CD4-positive, alpha-beta memory T cell (primary cell): ENCODE data around the gene MLF2. TPM values are rescaled to one million over a fixed set of nuclear protein-coding genes. Genes with fewer than 3 reads are reported as not detected.
A peak's percentile ranks its signal among the peaks of the same experiment; 100 is the strongest.

ENCODE experiments used
- CTCF ChIA-PET: fragments of 350-600 bp; sonication (Branson Sonifier 250); formaldehyde crosslinking; loops from one replicate; lab custom pipeline; 2021; ENCODE audit warnings: inconsistent platforms; ENCODE audit not compliant: partially characterized antibody; lab: Charles Lee
- POLR2A ChIA-PET: fragments of 350-600 bp; sonication (Branson Sonifier 250); formaldehyde crosslinking; loops from one replicate; lab custom pipeline; 2021; ENCODE audit not compliant: partially characterized antibody; lab: Charles Lee
- DNase-seq, 5 donors: peaks; one replicate each; pipeline versions ENCODE4 v3.0.0 to v3.0.0-alpha.2; 2020 to 2022; ENCODE audit warnings: mixed read lengths in 1 of 5
- H3K27ac ChIP-seq: one replicate; pipeline ENCODE4 v1.7.0; 2013; ENCODE audit warnings: low read depth, low read length
- H3K27me3 ChIP-seq: 2 replicates; pipeline ENCODE4 v1.7.0; 2013; ENCODE audit warnings: mild to moderate bottlenecking, low read length, moderate library complexity; ENCODE audit not compliant: insufficient read depth
- H3K36me3 ChIP-seq: 2 replicates; pipeline ENCODE4 v1.7.0; 2013; ENCODE audit warnings: mild to moderate bottlenecking, low read length, moderate library complexity; ENCODE audit not compliant: insufficient read depth
- H3K4me1 ChIP-seq: 2 replicates; pipeline ENCODE4 v1.7.0; 2013; ENCODE audit warnings: mild to moderate bottlenecking, low read length, moderate library complexity; ENCODE audit not compliant: insufficient read depth
- H3K4me3 ChIP-seq, 2 donors: one replicate each; pipeline ENCODE4 v1.7.0; 2013; ENCODE audit warnings: low read length in 2 of 2, mild to moderate bottlenecking in 1 of 2
- H3K9me3 ChIP-seq, 2 donors: one replicate each; pipeline ENCODE4 v1.7.0; 2013; ENCODE audit warnings: low read length in 2 of 2, control low read depth in 1 of 2; ENCODE audit not compliant: control insufficient read depth in 1 of 2
- H3K27ac Mint-ChIP-seq, 7 donors: one replicate each; pipeline ENCODE4 v1.8.0; 2020 to 2021; ENCODE audit warnings: mixed read lengths in 7 of 7, mild to moderate bottlenecking in 6 of 7, inconsistent platforms in 3 of 7, moderate library complexity in 3 of 7
- H3K27me3 Mint-ChIP-seq, 2 donors: one replicate each; pipeline ENCODE4 v1.8.0; 2020 to 2021; ENCODE audit warnings: mixed read lengths in 2 of 2
- H3K36me3 Mint-ChIP-seq, 2 donors: one replicate each; pipeline ENCODE4 v1.8.0; 2020 to 2021; ENCODE audit warnings: mixed read lengths in 2 of 2, inconsistent platforms in 1 of 2, mild to moderate bottlenecking in 1 of 2
- H3K4me1 Mint-ChIP-seq, 4 donors: one replicate each; pipeline ENCODE4 v1.8.0; 2020 to 2021; ENCODE audit warnings: mixed read lengths in 4 of 4, mild to moderate bottlenecking in 1 of 4
- H3K4me3 Mint-ChIP-seq, 8 donors: one replicate each; pipeline ENCODE4 v1.8.0; 2020 to 2021; ENCODE audit warnings: mixed read lengths in 8 of 8, mild to moderate bottlenecking in 7 of 8, moderate library complexity in 6 of 8, inconsistent platforms in 3 of 8
- H3K9me3 Mint-ChIP-seq, 8 donors: one replicate each; pipeline ENCODE4 v1.8.0; 2020 to 2021; ENCODE audit warnings: mixed read lengths in 8 of 8, mild to moderate bottlenecking in 5 of 8, inconsistent platforms in 3 of 8, moderate library complexity in 1 of 8
- intact Hi-C: fragments of 100-400 bp; cut with micrococcal nuclease; formaldehyde crosslinking; loops from one replicate; pipeline ENCODE4 v1.15.1; 2023
- polyA plus RNA-seq, 2 donors: library from polyadenylated mRNA; unstranded; fragments of 300-500 nt; fragmentation: Illumina TruSeq; gene quantifications; one replicate each; pipeline ENCODE4 v1.2.3, GENCODE V29; 2021
- total RNA-seq, 2 experiments: library from RNA; stranded (reverse); gene quantifications; one replicate each; pipeline ENCODE4 v1.2.3, GENCODE V29; 2021

Gene MLF2
- total and polyA plus RNA-seq, 4 experiments from 2014 or later: 79.8 to 130 (median 95.7) TPM

DNA sequence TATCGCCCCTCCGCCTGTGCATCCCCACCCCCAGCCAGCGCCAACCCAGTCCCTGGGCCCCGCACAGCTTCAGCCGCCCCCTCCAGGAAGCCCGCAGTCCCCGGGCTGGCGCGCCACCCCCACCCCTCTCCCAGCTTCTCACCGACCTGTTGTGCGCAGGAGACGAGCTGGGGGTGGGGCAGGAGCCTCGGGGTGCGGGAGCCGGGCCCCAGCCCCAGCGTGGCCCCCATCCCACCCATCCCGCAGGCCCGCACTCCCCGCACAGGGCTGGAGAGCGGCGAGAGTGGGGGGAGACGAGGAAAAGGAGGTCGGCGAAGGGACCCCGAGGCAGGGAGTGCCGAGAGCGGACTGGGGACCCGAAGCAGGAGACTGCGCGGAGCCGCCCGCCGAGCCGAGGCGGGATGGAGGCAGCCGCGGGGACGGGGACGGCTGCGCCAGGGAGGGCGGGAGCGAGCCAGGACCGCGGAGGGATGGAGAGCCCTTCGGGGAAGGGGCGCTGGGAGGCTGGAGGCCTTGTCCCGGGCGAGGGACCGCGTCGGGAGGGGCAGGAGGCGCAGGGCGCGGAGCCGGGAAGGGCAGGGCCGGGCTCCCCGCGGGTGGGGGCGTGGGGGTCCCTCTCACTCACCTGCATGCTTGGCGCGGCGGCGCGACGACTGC is 52.8 kb downstream of the MLF2 start:
- H3K9me3 ChIP-seq: no peaks in the 10 kb centered on the region
- no peak for DNase-seq
- H3K9me3 Mint-ChIP-seq: no peaks in the 10 kb centered on the region
- H3K4me3 ChIP-seq: no peak overlapping the region
- H3K4me1 ChIP-seq: peaks cover 18% of the 10 kb centered on the region
- POLR2A ChIA-PET: interaction anchor here (0.8 to 3.1 kb wide), 4 partner anchors 11 to 152 kb away, joined by 3 to 25 read pairs (median 6); partner anchors contain the start of genes COPS7A, USP5 and ZNF384
- peaks cover 33 to 40% of the 10 kb centered on the region in 2 donors for H3K27me3 Mint-ChIP-seq
- peak overlapping the region in 4 of 7 donors; percentile 19 to 86 (median 66) for H3K27ac Mint-ChIP-seq
- peaks cover 17 to 37% (median 25%) of the 10 kb centered on the region in 4 donors for H3K4me1 Mint-ChIP-seq
- peak overlapping the region; percentile 41 to 85 (median 74) for H3K4me3 Mint-ChIP-seq
- H3K27ac ChIP-seq: peak overlapping the region; percentile 30
- H3K27me3 ChIP-seq: peaks cover 17% of the 10 kb centered on the region
- H3K36me3 ChIP-seq: no peaks in the 10 kb centered on the region
- intact Hi-C loops: no loop called here
- CTCF ChIA-PET: no interaction called here
- no peaks in the 10 kb centered on the region for H3K36me3 Mint-ChIP-seq

GRCh38 chr12:6699259-6699988 is 53.5 kb downstream of the MLF2 start:
- POLR2A ChIA-PET: interaction anchor here (0.8 to 3.1 kb wide), 4 partner anchors 10 to 153 kb away, joined by 3 to 25 read pairs (median 6); partner anchors contain the start of genes COPS7A, USP5 and ZNF384
- intact Hi-C loops: no loop called here

GRCh38 chr12:6698352-6699046 is 54.4 kb downstream of the MLF2 start:
- H3K4me3 Mint-ChIP-seq: peak overlapping the region in 5 of 8 donors; percentile 33 to 65 (median 57)
- peak overlapping the region in 6 of 7 donors; percentile 48 to 86 (median 62) for H3K27ac Mint-ChIP-seq
- no peaks in the 10 kb centered on the region for H3K9me3 Mint-ChIP-seq
- H3K27me3 Mint-ChIP-seq: peaks cover 26 to 27% of the 10 kb centered on the region in 2 donors
- Histone ChIP-seq H3K9me3 (no peaks in the 10 kb centered on the region), H3K4me1 (peaks cover 18% of the 10 kb centered on the region), H3K27ac (no peak overlapping the region), H3K27me3 (peaks cover 13% of the 10 kb centered on the region), H3K4me3 (no peak overlapping the region), H3K36me3 (no peaks in the 10 kb centered on the region)
- POLR2A ChIA-PET: interaction anchor here (1.5 to 3.1 kb wide), 3 partner anchors 9 to 25 kb away, joined by 3 to 25 read pairs (median 8); partner anchors contain the start of genes COPS7A and ZNF384
- no peak for DNase-seq
- H3K4me1 Mint-ChIP-seq: peaks cover 17 to 33% (median 27%) of the 10 kb centered on the region in 4 donors
- CTCF ChIA-PET: interaction anchor here (0.8 to 1.5 kb wide), 5 partner anchors 74 to 267 kb away, joined by 3 read pairs; no protein-coding TSS in a partner anchor
- intact Hi-C loops: no loop called here
- H3K36me3 Mint-ChIP-seq: no peaks in the 10 kb centered on the region

More at GRCh38 chr12:6699259-6699988, 53.5 kb downstream of the MLF2 start:
- CTCF ChIA-PET: interaction anchor here (0.8 kb wide), 1 partner anchor 129 kb away, joined by 3 read pairs; no protein-coding TSS in a partner anchor
- peak overlapping the region; percentile 19 to 90 (median 75) for H3K27ac Mint-ChIP-seq
- no peaks in the 10 kb centered on the region for H3K9me3 Mint-ChIP-seq
- Histone ChIP-seq H3K27ac (no peak overlapping the region), H3K36me3 (no peaks in the 10 kb centered on the region), H3K4me1 (peaks cover 18% of the 10 kb centered on the region), H3K4me3 (no peak overlapping the region), H3K27me3 (peaks cover 17% of the 10 kb centered on the region), H3K9me3 (no peaks in the 10 kb centered on the region)
- peaks cover 33 to 36% of the 10 kb centered on the region in 2 donors for H3K27me3 Mint-ChIP-seq
- H3K36me3 Mint-ChIP-seq: no peaks in the 10 kb centered on the region
- H3K4me1 Mint-ChIP-seq: peaks cover 17 to 37% (median 26%) of the 10 kb centered on the region in 4 donors
- DNase-seq: no peak
- H3K4me3 Mint-ChIP-seq: peak overlapping the region; percentile 57 to 85 (median 74)

Other genes with a start within 250 kb of the MLF2 start
- 100 to 1,000 TPM; 474 to 495 TPM for gene GAPDH, start 218.6 kb downstream of the MLF2 start, total RNA-seq
- gene GAPDH, start 218.6 kb downstream of the MLF2 start, polyA plus RNA-seq: 1,000 to 10,000 TPM; 1,831 to 2,185 TPM
- gene IFFO1, start 197.1 kb downstream of the MLF2 start, total RNA-seq: 10 to 100 TPM; 58.7 to 60.4 TPM
- 10 to 100 TPM in 1 of 2 donors, 1 to 10 TPM in 1; 3.7 to 12.5 TPM for gene IFFO1, start 197.1 kb downstream of the MLF2 start, polyA plus RNA-seq
- gene NOP2, start 184.8 kb downstream of the MLF2 start, total RNA-seq: 10 to 100 TPM; 87.6 to 87.7 TPM
- gene NOP2, start 184.8 kb downstream of the MLF2 start, polyA plus RNA-seq: 10 to 100 TPM; 15.5 to 43.2 TPM
- 100 to 1,000 TPM; 246 to 255 TPM for gene CHD4, start 145.8 kb downstream of the MLF2 start, total RNA-seq
- gene CHD4, start 145.8 kb downstream of the MLF2 start, polyA plus RNA-seq: 10 to 100 TPM; 13.3 to 64.6 TPM
- 10 to 100 TPM; 10.2 to 11.1 TPM for gene LPAR5, start 117.2 kb downstream of the MLF2 start, total RNA-seq
- gene LPAR5, start 117.2 kb downstream of the MLF2 start, polyA plus RNA-seq: 10 to 100 TPM in 1 of 2 donors, 1 to 10 TPM in 1; 5.4 to 11.9 TPM
- 10 to 100 TPM; 13.9 to 16.3 TPM for gene ACRBP, start 105.7 kb downstream of the MLF2 start, total RNA-seq
- gene ACRBP, start 105.7 kb downstream of the MLF2 start, polyA plus RNA-seq: under 1 TPM in 1 of 2 donors, not detected in 1; 0.25 TPM
- gene ING4, start 90.0 kb downstream of the MLF2 start, total RNA-seq: 10 to 100 TPM; 82.3 to 83.5 TPM
- 100 to 1,000 TPM in 1 of 2 donors, 10 to 100 TPM in 1; 73.0 to 122 TPM for gene ING4, start 90.0 kb downstream of the MLF2 start, polyA plus RNA-seq
- gene ZNF384, start 63.8 kb downstream of the MLF2 start, total RNA-seq: 10 to 100 TPM; 88.6 to 88.7 TPM
- 10 to 100 TPM; 14.4 to 45.8 TPM for gene ZNF384, start 63.8 kb downstream of the MLF2 start, polyA plus RNA-seq
- gene PIANP, start 52.3 kb downstream of the MLF2 start, total RNA-seq: 1 to 10 TPM; 1.3 to 1.5 TPM
- under 1 TPM; 0.61 to 0.69 TPM for gene PIANP, start 52.3 kb downstream of the MLF2 start, polyA plus RNA-seq
- gene COPS7A, start 29.1 kb downstream of the MLF2 start, total RNA-seq: 10 to 100 TPM; 36.9 to 37.7 TPM
- gene COPS7A, start 29.1 kb downstream of the MLF2 start, polyA plus RNA-seq: 10 to 100 TPM; 44.7 to 48.6 TPM
- 1 to 10 TPM; 2.0 to 2.9 TPM for gene PTMS, start 13.2 kb upstream of the MLF2 start, total RNA-seq
- 1 to 10 TPM; 1.3 to 3.6 TPM for gene PTMS, start 13.2 kb upstream of the MLF2 start, polyA plus RNA-seq
- 1 to 10 TPM; 2.4 to 3.8 TPM for gene LAG3, start 19.4 kb upstream of the MLF2 start, total RNA-seq
- gene LAG3, start 19.4 kb upstream of the MLF2 start, polyA plus RNA-seq: 1 to 10 TPM; 4.9 to 8.3 TPM
- gene CD4, start 36.4 kb upstream of the MLF2 start, total RNA-seq: 100 to 1,000 TPM; 285 to 291 TPM
- 100 to 1,000 TPM; 251 to 456 TPM for gene CD4, start 36.4 kb upstream of the MLF2 start, polyA plus RNA-seq
- gene GPR162, start 68.7 kb upstream of the MLF2 start, total RNA-seq: under 1 TPM in 1 of 2 experiments, not detected in 1; 0.32 TPM
- not detected for gene GPR162, start 68.7 kb upstream of the MLF2 start, polyA plus RNA-seq
- 10 to 100 TPM; 11.2 to 11.8 TPM for gene P3H3, start 75.3 kb upstream of the MLF2 start, total RNA-seq
- gene P3H3, start 75.3 kb upstream of the MLF2 start, polyA plus RNA-seq: 1 to 10 TPM in 1 of 2 donors, under 1 TPM in 1; 0.72 to 1.2 TPM
- 1 to 10 TPM; 5.1 to 5.2 TPM for gene GNB3, start 87.8 kb upstream of the MLF2 start, total RNA-seq
- not detected for gene GNB3, start 87.8 kb upstream of the MLF2 start, polyA plus RNA-seq
- 1 to 10 TPM; 1.3 to 2.0 TPM for gene CDCA3, start 98.1 kb upstream of the MLF2 start, total RNA-seq
- under 1 TPM; 0.09 to 0.39 TPM for gene CDCA3, start 98.1 kb upstream of the MLF2 start, polyA plus RNA-seq
- gene USP5, start 99.0 kb upstream of the MLF2 start, total RNA-seq: 10 to 100 TPM; 65.2 to 69.3 TPM
- 10 to 100 TPM; 53.9 to 73.0 TPM for gene USP5, start 99.0 kb upstream of the MLF2 start, polyA plus RNA-seq
- gene TPI1, start 114.4 kb upstream of the MLF2 start, total RNA-seq: 100 to 1,000 TPM; 155 to 164 TPM
- 100 to 1,000 TPM; 572 to 777 TPM for gene TPI1, start 114.4 kb upstream of the MLF2 start, polyA plus RNA-seq
- gene SPSB2, start 120.2 kb upstream of the MLF2 start, total RNA-seq: 10 to 100 TPM; 19.8 to 21.9 TPM
- 10 to 100 TPM; 16.6 to 25.5 TPM for gene SPSB2, start 120.2 kb upstream of the MLF2 start, polyA plus RNA-seq
- gene LRRC23, start 151.7 kb upstream of the MLF2 start, total RNA-seq: 1 to 10 TPM; 8.3 to 9.1 TPM
- 1 to 10 TPM; 4.1 to 4.2 TPM for gene LRRC23, start 151.7 kb upstream of the MLF2 start, polyA plus RNA-seq
- gene ENO2, start 161.4 kb upstream of the MLF2 start, total RNA-seq: 100 to 1,000 TPM; 187 to 190 TPM
- 10 to 100 TPM; 28.4 to 35.8 TPM for gene ENO2, start 161.4 kb upstream of the MLF2 start, polyA plus RNA-seq
- gene ATN1, start 174.8 kb upstream of the MLF2 start, total RNA-seq: 10 to 100 TPM; 32.2 to 33.0 TPM
- gene ATN1, start 174.8 kb upstream of the MLF2 start, polyA plus RNA-seq: 1 to 10 TPM in 1 of 2 donors, under 1 TPM in 1; 0.16 to 1.1 TPM
- gene RNU7-1, start 190.7 kb upstream of the MLF2 start, total RNA-seq: not detected
- gene RNU7-1, start 190.7 kb upstream of the MLF2 start, polyA plus RNA-seq: not detected
- gene C12orf57, start 190.9 kb upstream of the MLF2 start, total RNA-seq: 100 to 1,000 TPM; 423 to 425 TPM
- gene C12orf57, start 190.9 kb upstream of the MLF2 start, polyA plus RNA-seq: 100 to 1,000 TPM; 155 to 244 TPM
- 100 to 1,000 TPM; 189 to 199 TPM for gene PTPN6, start 198.2 kb upstream of the MLF2 start, total RNA-seq
- 100 to 1,000 TPM; 126 to 325 TPM for gene PTPN6, start 198.2 kb upstream of the MLF2 start, polyA plus RNA-seq
- gene PHB2, start 217.5 kb upstream of the MLF2 start, total RNA-seq: 100 to 1,000 TPM; 142 to 148 TPM
- 100 to 1,000 TPM; 102 to 114 TPM for gene PHB2, start 217.5 kb upstream of the MLF2 start, polyA plus RNA-seq
- gene EMG1, start 217.8 kb upstream of the MLF2 start, total RNA-seq: 10 to 100 TPM; 68.6 to 70.8 TPM
- 10 to 100 TPM; 68.8 to 69.8 TPM for gene EMG1, start 217.8 kb upstream of the MLF2 start, polyA plus RNA-seq